Thoracic aorta (tissue), 2 donors: Measurements from ENCODE around the gene DCLRE1A. TPM values are rescaled to one million over a fixed set of nuclear protein-coding genes. Genes with fewer than 3 reads are reported as not detected.

Source experiments
- ATAC-seq: fragments of 150-250 bp; one replicate; pipeline ENCODE4 v1.8.0; 2017; ENCODE audit warnings: low read depth; ENCODE audit not compliant: insufficient number of reproducible peaks, low FRiP score
- DNase-seq: peaks from one replicate; pipeline ENCODE4 v3.0.0-alpha.2; 2020; ENCODE audit warnings: low spot score
- H3K27ac ChIP-seq, 2 donors: fragments of 200-600 bp; sonication (generic); 1 replicate in 1 of 2; 2 replicates in 1 of 2; pipeline ENCODE4 v1.5.1; 2016; ENCODE audit warnings: mild to moderate bottlenecking in 2 of 2, moderate library complexity in 2 of 2
- H3K27me3 ChIP-seq: fragments of 200-600 bp; sonication (generic); replicated peaks from 2 replicates; pipeline ENCODE4 v1.6.0; 2016; ENCODE audit warnings: mild to moderate bottlenecking; ENCODE audit not compliant: insufficient read depth
- H3K36me3 ChIP-seq: fragments of 200-600 bp; sonication (generic); one replicate; pipeline ENCODE4 v1.5.1; 2016
- H3K4me1 ChIP-seq, 2 donors: fragments of 200-600 bp; sonication (generic); 1 replicate in 1 of 2; 2 replicates in 1 of 2; pipeline versions ENCODE4 v1.5.1 to v1.6.0; 2016; ENCODE audit warnings: low read depth in 2 of 2, mild to moderate bottlenecking in 1 of 2; ENCODE audit not compliant: control insufficient read depth in 1 of 2
- H3K4me3 ChIP-seq: fragments of 200-600 bp; sonication (generic); 2 replicates; pipeline ENCODE4 v1.5.1; 2016; ENCODE audit warnings: mild to moderate bottlenecking
- H3K9me3 ChIP-seq: fragments of 200-600 bp; sonication (generic); 2 replicates; pipeline ENCODE4 v1.5.1; 2016
- total RNA-seq, 2 donors: library from RNA; depleted of rRNA; stranded (reverse); fragments of >200 nt; gene quantifications; one replicate each; pipeline versions ENCODE4 v1.1.0 to v1.2.3, GENCODE V29; 2016
- TF ChIP-seq, protein P1 (sequence below): fragments of 200-600 bp; sonication (generic); IDR thresholded peaks from one replicate; pipeline ENCODE4 v1.5.1; 2019; ENCODE audit warnings: antibody characterized with exemption

DCLRE1A gene
- 1 to 10 TPM; 3.2 to 4.2 TPM for total RNA-seq

GRCh38 chr10:113854013-113854760, at the start of gene DCLRE1A, which contains the start of gene NHLRC2:
Gene DCLRE1A (minus strand): TSS chr10:113854082. CDS start chr10:113853182, 900 bp downstream.
Gene NHLRC2 (plus strand): TSS chr10:113854661. CDS start chr10:113854873, 212 bp downstream.
- Histone ChIP-seq H3K36me3 (no peaks in the 10 kb centered on the region), H3K4me3 (peak within 1 kb of the TSS; percentile 98), H3K4me1 (peaks cover 11 to 36% of the 10 kb centered on the region in 2 donors), H3K27me3 (no peaks in the 10 kb centered on the region), H3K9me3 (no peaks in the 10 kb centered on the region), H3K27ac (peak within 1 kb of the TSS; percentile 84 to 89)
- TF ChIP-seq, protein P1, sequence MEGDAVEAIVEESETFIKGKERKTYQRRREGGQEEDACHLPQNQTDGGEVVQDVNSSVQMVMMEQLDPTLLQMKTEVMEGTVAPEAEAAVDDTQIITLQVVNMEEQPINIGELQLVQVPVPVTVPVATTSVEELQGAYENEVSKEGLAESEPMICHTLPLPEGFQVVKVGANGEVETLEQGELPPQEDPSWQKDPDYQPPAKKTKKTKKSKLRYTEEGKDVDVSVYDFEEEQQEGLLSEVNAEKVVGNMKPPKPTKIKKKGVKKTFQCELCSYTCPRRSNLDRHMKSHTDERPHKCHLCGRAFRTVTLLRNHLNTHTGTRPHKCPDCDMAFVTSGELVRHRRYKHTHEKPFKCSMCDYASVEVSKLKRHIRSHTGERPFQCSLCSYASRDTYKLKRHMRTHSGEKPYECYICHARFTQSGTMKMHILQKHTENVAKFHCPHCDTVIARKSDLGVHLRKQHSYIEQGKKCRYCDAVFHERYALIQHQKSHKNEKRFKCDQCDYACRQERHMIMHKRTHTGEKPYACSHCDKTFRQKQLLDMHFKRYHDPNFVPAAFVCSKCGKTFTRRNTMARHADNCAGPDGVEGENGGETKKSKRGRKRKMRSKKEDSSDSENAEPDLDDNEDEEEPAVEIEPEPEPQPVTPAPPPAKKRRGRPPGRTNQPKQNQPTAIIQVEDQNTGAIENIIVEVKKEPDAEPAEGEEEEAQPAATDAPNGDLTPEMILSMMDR, result no peak
- DNase-seq, result peak; percentile 19
- peak; percentile 67 for ATAC-seq

DNA sequence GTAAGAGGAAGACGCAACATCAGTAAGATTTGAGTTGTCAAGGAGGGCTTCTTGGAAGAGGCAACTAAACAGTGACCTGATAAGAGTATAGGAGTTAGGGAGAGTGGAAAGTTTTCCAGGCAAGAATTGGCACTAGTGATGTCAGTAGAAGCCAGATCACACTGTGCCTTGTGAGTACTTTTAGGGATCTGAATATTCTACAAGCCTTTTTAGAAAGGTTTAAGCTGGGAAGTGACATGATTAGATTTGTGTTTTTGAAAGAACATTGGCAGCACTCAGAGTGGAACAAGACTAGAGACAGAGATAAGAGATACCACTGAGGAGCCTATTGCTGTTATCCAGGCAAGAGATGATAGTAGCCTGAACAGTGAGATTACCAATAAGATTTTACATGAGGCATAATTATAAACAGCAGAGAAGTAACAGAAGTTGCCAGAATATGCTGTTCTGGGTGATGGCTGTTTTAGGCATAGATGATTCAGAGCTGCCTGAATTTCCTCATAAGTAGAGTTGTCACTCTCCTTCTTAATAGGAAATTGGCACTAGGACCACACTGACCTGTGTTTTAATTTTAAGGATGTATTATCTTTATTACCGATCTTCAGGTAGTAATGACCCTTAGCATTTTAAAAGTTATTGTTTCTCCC, 46.2 kb upstream of the DCLRE1A start:
- Histone ChIP-seq H3K9me3 (no peaks in the 10 kb centered on the region), H3K27me3 (no peaks in the 10 kb centered on the region), H3K27ac (peak overlapping the region in 1 of 2 donors; percentile 43), H3K4me3 (no peak overlapping the region), H3K4me1 (peaks cover 0 to 5% of the 10 kb centered on the region in 2 donors), H3K36me3 (peaks cover 13% of the 10 kb centered on the region)
- ATAC-seq (no peak), DNase-seq (no peak)
- TF ChIP-seq, protein P1, result no peak

- H3K27ac ChIP-seq, result no peak overlapping the region
- H3K9me3 ChIP-seq, result no peaks in the 10 kb centered on the region
- DNase-seq, result no peak
- TF ChIP-seq, protein P1, result no peak
- ATAC-seq, result no peak
- H3K27me3 ChIP-seq, result no peaks in the 10 kb centered on the region
- H3K4me1 ChIP-seq, result peaks cover 7 to 12% of the 10 kb centered on the region in 2 donors
- peaks cover 4% of the 10 kb centered on the region for H3K36me3 ChIP-seq
- no peak overlapping the region for H3K4me3 ChIP-seq
These were observed 44.1 kb upstream of the DCLRE1A start for GRCh38 chr10:113897693-113898618.

DNA sequence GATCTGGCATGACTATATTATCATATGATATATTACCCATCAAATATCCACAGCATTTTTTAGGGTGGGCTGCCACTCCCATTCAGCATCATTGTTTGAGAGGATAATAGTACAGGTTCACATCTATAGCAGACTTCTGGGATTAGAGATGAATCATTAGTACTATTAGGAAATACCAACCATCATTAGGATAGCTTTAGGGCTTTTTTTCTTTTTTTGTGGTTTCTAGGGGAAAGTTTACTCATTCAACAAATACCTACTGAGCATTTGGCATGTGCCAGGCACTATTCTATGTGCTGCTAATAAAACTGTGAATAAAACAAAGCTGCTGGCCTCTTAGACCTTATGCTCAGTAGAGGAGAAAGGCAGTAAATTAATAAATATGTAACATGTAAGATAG, 41.1 kb upstream of the DCLRE1A start:
- no peak for DNase-seq
- ATAC-seq, result no peak
- no peak overlapping the region for H3K4me3 ChIP-seq
- no peaks in the 10 kb centered on the region for H3K9me3 ChIP-seq
- no peak overlapping the region for H3K27ac ChIP-seq
- no peaks in the 10 kb centered on the region for H3K36me3 ChIP-seq
- no peaks in the 10 kb centered on the region for H3K27me3 ChIP-seq
- TF ChIP-seq, protein P1, result no peak
- peaks cover 9 to 22% of the 10 kb centered on the region in 2 donors for H3K4me1 ChIP-seq
